GM12878 (cell line): ENCODE results near the gene CALN1. TPM values are rescaled to one million over a fixed set of nuclear protein-coding genes. Genes with fewer than 3 reads are reported as not detected.

Source experiments
- ATAC-seq: fragments of 200-7000 bp; cut with Tn5 transposase; 3 replicates; pipeline ENCODE4 v1.9.1; 2020; ENCODE audit warnings: mild to moderate bottlenecking, moderate library complexity
- BruUV-seq: library from RNA; stranded (reverse); fragments of 400-500 nt; replicated peaks from 2 replicates; lab custom pipeline; 2021; lab: Mats Ljungman, UMichigan
- CTCF ChIA-PET: fragments of 300-600 bp; sonication (Branson Sonifier 250); formaldehyde crosslinking; extraction: SDS; loops from one replicate; lab custom pipeline; 2021; ENCODE audit warnings: inconsistent platforms; lab: Yijun Ruan, JAX
- POLR2A ChIA-PET: fragments of 350-600 bp; formaldehyde crosslinking; extraction: SDS; loops from one replicate; lab custom pipeline; 2021; ENCODE audit warnings: inconsistent platforms; lab: Charles Lee
- RAD21 ChIA-PET: fragments of 300-600 bp; sonication (Branson Sonifier 250); formaldehyde crosslinking; loops from one replicate; lab custom pipeline; 2023; ENCODE audit warnings: antibody characterized with exemption; ENCODE audit not compliant: unreplicated experiment; lab: Charles Lee
- SMC1A ChIA-PET: fragments of 300-600 bp; sonication (Branson Sonifier 250); formaldehyde crosslinking; loops from one replicate; lab custom pipeline; 2023; ENCODE audit not compliant: unreplicated experiment, uncharacterized antibody; lab: Charles Lee
- DNase-seq: peaks from one replicate; pipeline ENCODE4 v3.0.0-alpha.2; 2011; ENCODE audit warnings: low read depth, low spot score
- FAIRE-seq: peaks from 3 replicates; lab custom pipeline; 2011; peaks lifted over from hg19 to GRCh38; lab: Jason Lieb, UNC
- H2AFZ ChIP-seq: 2 replicates; pipeline ENCODE4 v1.6.0; 2011; ENCODE audit warnings: low read depth, low read length, control low read depth; ENCODE audit not compliant: control insufficient read depth
- H3K27ac ChIP-seq: 2 replicates; pipeline ENCODE4 v1.5.1; 2011; ENCODE audit warnings: control low read depth; ENCODE audit not compliant: control insufficient read depth, insufficient read depth
- H3K27me3 ChIP-seq, 2 experiments: replicated peaks in 1 of 2; 2 replicates each; pipeline versions ENCODE4 v1.6.0 to v1.6.1; 2011; ENCODE audit warnings: low read length in 1 of 2; ENCODE audit not compliant: control insufficient read depth in 2 of 2, insufficient read depth in 2 of 2
- H3K36me3 ChIP-seq, 2 experiments: 2 replicates each; pipeline ENCODE4 v1.5.1; 2011; ENCODE audit warnings: low read length in 1 of 2; ENCODE audit not compliant: control insufficient read depth in 2 of 2, insufficient read depth in 2 of 2
- H3K4me1 ChIP-seq: 2 replicates; pipeline ENCODE4 v1.6.1; 2011; ENCODE audit warnings: mild to moderate bottlenecking, low read length, moderate library complexity, mixed read lengths; ENCODE audit not compliant: control insufficient read depth, insufficient read depth
- H3K4me2 ChIP-seq: 2 replicates; pipeline ENCODE4 v1.6.0; 2011; ENCODE audit warnings: control low read depth; ENCODE audit not compliant: control insufficient read depth, insufficient read depth
- H3K4me3 ChIP-seq: fragments of 200-600 bp; sonication (generic); 2 replicates; pipeline ENCODE4 v1.5.1; 2016
- H3K79me2 ChIP-seq: 2 replicates; pipeline ENCODE4 v1.6.0; 2011; ENCODE audit warnings: low read length; ENCODE audit not compliant: control insufficient read depth, insufficient read depth
- H3K9ac ChIP-seq: 2 replicates; pipeline ENCODE4 v1.8.0; 2011; ENCODE audit warnings: low read length, control low read depth, mixed read lengths; ENCODE audit not compliant: control insufficient read depth, insufficient read depth
- H3K9me3 ChIP-seq: replicated peaks from 3 replicates; pipeline ENCODE4 v1.5.1; 2011; ENCODE audit warnings: mild to moderate bottlenecking, low read length; ENCODE audit not compliant: control insufficient read depth, insufficient read depth
- H4K20me1 ChIP-seq: 2 replicates; pipeline ENCODE4 v1.6.0; 2011; ENCODE audit not compliant: control insufficient read depth, insufficient read depth
- CREB1 ChIP-seq: IDR thresholded peaks from 2 replicates; pipeline ENCODE4 v1.6.1; 2012; ENCODE audit warnings: low read depth, mild to moderate bottlenecking, inconsistent platforms
- DPF2 ChIP-seq: fragments of 450-650 bp; IDR thresholded peaks from 2 replicates; pipeline ENCODE4 v1.6.1; 2017; ENCODE audit warnings: mild to moderate bottlenecking
- HDAC6 ChIP-seq: fragments of 200-600 bp; sonication (generic); IDR thresholded peaks from one replicate; pipeline ENCODE4 v1.8.0; 2017; ENCODE audit warnings: antibody characterized with exemption; ENCODE audit not compliant: unreplicated experiment
- MXI1 ChIP-seq: fragments of 150-350 bp; IDR thresholded peaks from 2 replicates; pipeline ENCODE4 v1.6.1; 2011; ENCODE audit warnings: low read depth, mild to moderate bottlenecking, inconsistent platforms, low read length, improper control_type of control experiment
- MYB ChIP-seq: fragments of 150-350 bp; IDR thresholded peaks from 2 replicates; pipeline ENCODE4 v1.6.1; 2014; ENCODE audit warnings: mild to moderate bottlenecking, low read depth, low read length, borderline replicate concordance
- NR2C1 ChIP-seq: fragments of 450-650 bp; IDR thresholded peaks from 2 replicates; pipeline ENCODE4 v1.6.1; 2017; ENCODE audit warnings: antibody characterized with exemption, mild to moderate bottlenecking, moderate library complexity
- SIN3A ChIP-seq: IDR thresholded peaks from 2 replicates; pipeline ENCODE4 v1.6.1; 2012; ENCODE audit warnings: low read depth, low read length, improper control_type of control experiment
- SUPT20H ChIP-seq: IDR thresholded peaks from 2 replicates; pipeline ENCODE4 v1.6.1; 2011; ENCODE audit warnings: low read depth, mild to moderate bottlenecking, low read length, moderate library complexity, borderline replicate concordance; ENCODE audit not compliant: control insufficient read depth
- ZNF24 ChIP-seq: fragments of 450-650 bp; IDR thresholded peaks from 2 replicates; pipeline ENCODE4 v1.6.1; 2017; ENCODE audit warnings: antibody characterized with exemption, mild to moderate bottlenecking
- WGBS: methylation state at CpG from one replicate; pipeline ENCODE4 v1.1.6; 2016; ENCODE audit warnings: low lambda C conversion rate; ENCODE audit not compliant: insufficient replicate concordance, insufficient coverage; ENCODE audit errors: missing lambda C conversion rate; 5-methylcytosine and 5-hydroxymethylcytosine counted together
- in situ Hi-C: fragments of 300-500 bp; cut with MboI; formaldehyde crosslinking; loops from 9 replicates; pipeline ENCODE4 v1.14.3; 2018; ENCODE audit warnings: mixed read lengths
- intact Hi-C: fragments of 100-400 bp; cut with micrococcal nuclease; formaldehyde crosslinking; loops from one replicate; pipeline ENCODE4 v1.14.2; 2022; ENCODE audit not compliant: unreplicated experiment
- polyA plus RNA-seq, 11 experiments: library from polyadenylated mRNA; depleted of rRNA in 4 of 11; unstranded in 6 of 11; stranded (reverse) in 5 of 11; fragments of >200 nt; fragmentation: Nextera tagmentation in 4 of 11; fragmentation: Illumina TruSeq in 1 of 11; extraction: Ambion mirVana in 4 of 11; extraction: Trizol in 1 of 11; gene quantifications; 1 replicate in 1 of 11; 2 replicates in 10 of 11; pipeline versions ENCODE4 v1.2.1 to v1.2.3, GENCODE V29; 2011 to 2016; ENCODE audit warnings: inconsistent platforms in 2 of 11, missing spikeins in 2 of 11, low read depth in 1 of 11
- total RNA-seq, 4 experiments: library from RNA; depleted of rRNA in 3 of 4; stranded (reverse); fragments of >200 nt in 3 of 4; fragmentation: Illumina TruSeq in 1 of 4; extraction: Trizol in 1 of 4; gene quantifications; 2 replicates each; pipeline versions ENCODE4 v1.2.1 to v1.2.3, GENCODE V29; 2013 to 2021
- TF ChIP-seq, protein P1 (sequence below): fragments of 450-650 bp; IDR thresholded peaks from 2 replicates; pipeline ENCODE4 v1.6.1; 2016; ENCODE audit warnings: mild to moderate bottlenecking, moderate library complexity, borderline replicate concordance

The CALN1 gene
- total and polyA plus RNA-seq, 10 of the 15 experiments (the other 5 are each of a cell fraction or from before 2014, with no cell fraction given): 0.48 to 15.3 (median 1.6) TPM

DNA sequence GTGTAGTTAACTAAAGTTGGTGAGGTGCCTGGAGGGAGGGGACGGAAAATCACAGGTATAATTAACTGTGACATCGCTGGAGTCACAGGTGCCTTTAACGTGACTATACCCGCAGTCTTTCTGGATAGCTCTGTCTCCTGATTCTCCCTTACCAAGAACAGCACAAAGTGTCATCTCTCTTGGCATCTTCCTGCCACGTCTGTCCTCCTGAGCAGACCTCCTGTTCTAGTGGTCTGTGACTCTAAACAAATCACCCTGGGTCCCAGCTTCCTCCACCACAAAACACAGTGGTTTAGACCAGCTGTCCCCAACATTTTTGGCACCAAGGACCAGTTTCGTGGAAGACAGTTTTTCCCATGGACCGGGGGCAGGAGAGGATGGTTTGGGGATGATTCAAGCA is 90.5 kb downstream of the CALN1 start (continued):
- TF ChIP-seq, protein P1, sequence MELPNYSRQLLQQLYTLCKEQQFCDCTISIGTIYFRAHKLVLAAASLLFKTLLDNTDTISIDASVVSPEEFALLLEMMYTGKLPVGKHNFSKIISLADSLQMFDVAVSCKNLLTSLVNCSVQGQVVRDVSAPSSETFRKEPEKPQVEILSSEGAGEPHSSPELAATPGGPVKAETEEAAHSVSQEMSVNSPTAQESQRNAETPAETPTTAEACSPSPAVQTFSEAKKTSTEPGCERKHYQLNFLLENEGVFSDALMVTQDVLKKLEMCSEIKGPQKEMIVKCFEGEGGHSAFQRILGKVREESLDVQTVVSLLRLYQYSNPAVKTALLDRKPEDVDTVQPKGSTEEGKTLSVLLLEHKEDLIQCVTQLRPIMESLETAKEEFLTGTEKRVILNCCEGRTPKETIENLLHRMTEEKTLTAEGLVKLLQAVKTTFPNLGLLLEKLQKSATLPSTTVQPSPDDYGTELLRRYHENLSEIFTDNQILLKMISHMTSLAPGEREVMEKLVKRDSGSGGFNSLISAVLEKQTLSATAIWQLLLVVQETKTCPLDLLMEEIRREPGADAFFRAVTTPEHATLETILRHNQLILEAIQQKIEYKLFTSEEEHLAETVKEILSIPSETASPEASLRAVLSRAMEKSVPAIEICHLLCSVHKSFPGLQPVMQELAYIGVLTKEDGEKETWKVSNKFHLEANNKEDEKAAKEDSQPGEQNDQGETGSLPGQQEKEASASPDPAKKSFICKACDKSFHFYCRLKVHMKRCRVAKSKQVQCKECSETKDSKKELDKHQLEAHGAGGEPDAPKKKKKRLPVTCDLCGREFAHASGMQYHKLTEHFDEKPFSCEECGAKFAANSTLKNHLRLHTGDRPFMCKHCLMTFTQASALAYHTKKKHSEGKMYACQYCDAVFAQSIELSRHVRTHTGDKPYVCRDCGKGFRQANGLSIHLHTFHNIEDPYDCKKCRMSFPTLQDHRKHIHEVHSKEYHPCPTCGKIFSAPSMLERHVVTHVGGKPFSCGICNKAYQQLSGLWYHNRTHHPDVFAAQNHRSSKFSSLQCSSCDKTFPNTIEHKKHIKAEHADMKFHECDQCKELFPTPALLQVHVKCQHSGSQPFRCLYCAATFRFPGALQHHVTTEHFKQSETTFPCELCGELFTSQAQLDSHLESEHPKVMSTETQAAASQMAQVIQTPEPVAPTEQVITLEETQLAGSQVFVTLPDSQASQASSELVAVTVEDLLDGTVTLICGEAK: no peak
- no peak for TF ChIP-seq HDAC6
- no peak for TF ChIP-seq CREB1
- no peak for TF ChIP-seq SIN3A

- CTCF ChIA-PET: interaction anchor here (0.9 to 1.1 kb wide), 2 partner anchors 12 to 173 kb away, joined by 3 to 4 read pairs; no protein-coding TSS in a partner anchor
- FAIRE-seq: no peak
- no peak overlapping the region for H3K4me2 ChIP-seq
- H3K9ac ChIP-seq: no peak overlapping the region
- SMC1A ChIA-PET: no interaction called here
- RAD21 ChIA-PET: no interaction called here
- no peak for DNase-seq
- no peaks in the 10 kb centered on the region for H4K20me1 ChIP-seq
- no peaks in the 10 kb centered on the region for H3K79me2 ChIP-seq
- POLR2A ChIA-PET: no interaction called here
- ATAC-seq: no peak
- TF ChIP-seq MYB (no peak), DPF2 (no peak), SUPT20H (no peak), ZNF24 (no peak), MXI1 (no peak), NR2C1 (no peak)
- in situ Hi-C loops: no loop called here
- intact Hi-C loops: no loop called here
- no peaks in the 10 kb centered on the region for H3K4me1 ChIP-seq
- no peaks in the 10 kb centered on the region for H3K36me3 ChIP-seq
- no peak overlapping the region for H3K4me3 ChIP-seq
- H3K27ac ChIP-seq: no peak overlapping the region
- no peaks in the 10 kb centered on the region for H3K9me3 ChIP-seq
- H2AFZ ChIP-seq: no peak overlapping the region
- WGBS: 30% methylated on average over 8 of the region's 8 CpGs
- BruUV-seq: no TSS peak
- H3K27me3 ChIP-seq: no peaks in the 10 kb centered on the region
Measured at GRCh38 chr7:72321081-72321480, 91.1 kb downstream of the CALN1 start.
